Measurements from ENCODE around the gene KCND1.

- TF ChIP-seq, protein P1, sequence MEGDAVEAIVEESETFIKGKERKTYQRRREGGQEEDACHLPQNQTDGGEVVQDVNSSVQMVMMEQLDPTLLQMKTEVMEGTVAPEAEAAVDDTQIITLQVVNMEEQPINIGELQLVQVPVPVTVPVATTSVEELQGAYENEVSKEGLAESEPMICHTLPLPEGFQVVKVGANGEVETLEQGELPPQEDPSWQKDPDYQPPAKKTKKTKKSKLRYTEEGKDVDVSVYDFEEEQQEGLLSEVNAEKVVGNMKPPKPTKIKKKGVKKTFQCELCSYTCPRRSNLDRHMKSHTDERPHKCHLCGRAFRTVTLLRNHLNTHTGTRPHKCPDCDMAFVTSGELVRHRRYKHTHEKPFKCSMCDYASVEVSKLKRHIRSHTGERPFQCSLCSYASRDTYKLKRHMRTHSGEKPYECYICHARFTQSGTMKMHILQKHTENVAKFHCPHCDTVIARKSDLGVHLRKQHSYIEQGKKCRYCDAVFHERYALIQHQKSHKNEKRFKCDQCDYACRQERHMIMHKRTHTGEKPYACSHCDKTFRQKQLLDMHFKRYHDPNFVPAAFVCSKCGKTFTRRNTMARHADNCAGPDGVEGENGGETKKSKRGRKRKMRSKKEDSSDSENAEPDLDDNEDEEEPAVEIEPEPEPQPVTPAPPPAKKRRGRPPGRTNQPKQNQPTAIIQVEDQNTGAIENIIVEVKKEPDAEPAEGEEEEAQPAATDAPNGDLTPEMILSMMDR (IDR thresholded peaks at IDR 0.05; ENCODE audit: poor library complexity), result no peak
- TF ChIP-seq EZH2 (IDR thresholded peaks at IDR 0.05; ENCODE audit: borderline replicate concordance), result no peak
- TF ChIP-seq EZH2phosphoT487 (IDR thresholded peaks at IDR 0.05; ENCODE audit: low read depth, severe bottlenecking, unreplicated experiment), result no peak
Observed at GRCh38 chrX:48942895-48943294, 28.7 kb downstream of the KCND1 start.
